ENCODE measurements around the gene MCF2L.

The MCF2L gene

GRCh38 chr13:112965573-112966115 lies 3.4 kb upstream of the MCF2L start:
- DNase-seq, result no peak

- no peak for DNase-seq
Measured at GRCh38 chr13:112966776-112967175, 2.2 kb upstream of the MCF2L start.

- DNase-seq, result no peak
Measured at GRCh38 chr13:112967686-112968379, 1.2 kb upstream of the MCF2L start.

GRCh38 chr13:112968380-112968909 lies 569 bp upstream of the MCF2L start:
- DNase-seq, result peak; percentile 82

- peak; percentile 45 for DNase-seq
Measured at GRCh38 chr13:112969692-112970338, 801 bp downstream of the MCF2L start.

- DNase-seq, result no peak
Measured at GRCh38 chr13:112970552-112971287, 1.7 kb downstream of the MCF2L start.

GRCh38 chr13:112971288-112971643 lies 2.3 kb downstream of the MCF2L start:
- no peak for DNase-seq

GRCh38 chr13:112972258-112972657 lies 3.2 kb downstream of the MCF2L start:
- no peak for DNase-seq

- DNase-seq, result peak; percentile 19
Measured at GRCh38 chr13:112972867-112973576, 4.0 kb downstream of the MCF2L start.

- no peak for DNase-seq
Measured at GRCh38 chr13:112973577-112973951, 4.5 kb downstream of the MCF2L start.

- no peak for DNase-seq
Measured at GRCh38 chr13:112974125-112974524, 5.1 kb downstream of the MCF2L start.

GRCh38 chr13:112974671-112975070 lies 5.7 kb downstream of the MCF2L start:
- DNase-seq, result no peak

- no peak for DNase-seq
Measured at GRCh38 chr13:112975401-112975939, 6.5 kb downstream of the MCF2L start.

- no peak for DNase-seq
Measured at GRCh38 chr13:112976526-112976925, 7.5 kb downstream of the MCF2L start.

- DNase-seq, result no peak
Measured at GRCh38 chr13:112977091-112977490, 8.1 kb downstream of the MCF2L start.

- DNase-seq, result no peak
Measured at GRCh38 chr13:112977525-112977924, 8.5 kb downstream of the MCF2L start.

GRCh38 chr13:112978561-112979405 lies 9.8 kb downstream of the MCF2L start:
- DNase-seq, result no peak

- DNase-seq, result no peak
Measured at GRCh38 chr13:112979406-112979902, 10.4 kb downstream of the MCF2L start.

GRCh38 chr13:112980434-112980833 lies 11.4 kb downstream of the MCF2L start:
- no peak for DNase-seq

GRCh38 chr13:112981451-112981850 lies 12.4 kb downstream of the MCF2L start:
- DNase-seq, result no peak

GRCh38 chr13:112982281-112983041 lies 13.4 kb downstream of the MCF2L start:
- no peak for DNase-seq

All from NCI-H1092 (cell line).